Measurements from ENCODE around the gene PLOD3.
"Not testable (repeated sequence)": the region's sequence is repeated elsewhere in the genome, so short reads cannot be mapped to it uniquely, and the experiment has no call there.

Gene PLOD3, protein sequence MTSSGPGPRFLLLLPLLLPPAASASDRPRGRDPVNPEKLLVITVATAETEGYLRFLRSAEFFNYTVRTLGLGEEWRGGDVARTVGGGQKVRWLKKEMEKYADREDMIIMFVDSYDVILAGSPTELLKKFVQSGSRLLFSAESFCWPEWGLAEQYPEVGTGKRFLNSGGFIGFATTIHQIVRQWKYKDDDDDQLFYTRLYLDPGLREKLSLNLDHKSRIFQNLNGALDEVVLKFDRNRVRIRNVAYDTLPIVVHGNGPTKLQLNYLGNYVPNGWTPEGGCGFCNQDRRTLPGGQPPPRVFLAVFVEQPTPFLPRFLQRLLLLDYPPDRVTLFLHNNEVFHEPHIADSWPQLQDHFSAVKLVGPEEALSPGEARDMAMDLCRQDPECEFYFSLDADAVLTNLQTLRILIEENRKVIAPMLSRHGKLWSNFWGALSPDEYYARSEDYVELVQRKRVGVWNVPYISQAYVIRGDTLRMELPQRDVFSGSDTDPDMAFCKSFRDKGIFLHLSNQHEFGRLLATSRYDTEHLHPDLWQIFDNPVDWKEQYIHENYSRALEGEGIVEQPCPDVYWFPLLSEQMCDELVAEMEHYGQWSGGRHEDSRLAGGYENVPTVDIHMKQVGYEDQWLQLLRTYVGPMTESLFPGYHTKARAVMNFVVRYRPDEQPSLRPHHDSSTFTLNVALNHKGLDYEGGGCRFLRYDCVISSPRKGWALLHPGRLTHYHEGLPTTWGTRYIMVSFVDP

DNA sequence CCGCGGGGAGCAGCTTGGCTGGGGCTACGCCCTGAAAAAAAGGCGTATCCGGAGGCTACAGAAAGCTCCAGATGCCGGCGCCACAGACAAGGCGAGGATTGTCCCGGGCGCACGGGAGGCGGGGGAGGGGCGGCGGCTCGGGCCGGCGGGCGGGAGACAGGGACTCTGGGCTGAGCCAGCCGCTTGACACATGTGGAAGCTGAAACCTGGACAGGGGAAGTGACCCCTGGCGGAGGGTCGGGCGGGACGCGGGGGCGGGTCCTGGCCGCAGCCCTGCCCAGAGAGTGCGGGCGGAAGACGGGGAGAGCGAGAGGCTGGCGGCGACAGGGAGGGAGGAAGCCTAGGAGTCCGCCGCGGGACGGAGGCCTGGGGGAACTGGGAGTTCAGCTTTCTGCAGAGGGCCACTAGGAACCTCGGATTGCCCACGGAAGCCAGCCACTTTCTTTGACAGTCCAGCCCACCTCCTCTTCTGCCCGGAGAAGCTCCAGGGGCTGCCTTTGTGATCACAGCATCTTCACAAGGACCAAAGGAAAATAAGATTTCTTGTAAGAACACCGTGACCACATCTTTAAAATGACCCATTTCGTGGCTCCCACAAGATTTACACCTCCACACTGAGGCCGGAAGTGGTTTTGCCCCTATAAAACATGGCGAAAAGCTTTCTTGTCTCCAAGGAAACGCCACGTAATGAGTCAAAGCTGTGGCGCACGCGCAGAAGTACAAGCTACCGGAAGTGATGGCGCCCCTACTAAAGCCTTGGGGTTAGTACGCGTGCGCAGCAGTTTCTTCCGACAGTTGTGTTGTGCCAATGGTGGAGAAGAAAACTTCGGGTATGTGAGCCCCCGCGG lies at the start of gene PLOD3, which contains the start of gene ZNHIT1:
TSS of gene PLOD3 (minus strand) at position 194 of the 848 bp plus-strand sequence. CDS start 307 bp downstream, outside the sequence.
TSS of gene ZNHIT1 (plus strand) at position 778 of the 848 bp plus-strand sequence. CDS start at position 809, 31 bp downstream.
- peak; percentile 80 for DNase-seq

DNA sequence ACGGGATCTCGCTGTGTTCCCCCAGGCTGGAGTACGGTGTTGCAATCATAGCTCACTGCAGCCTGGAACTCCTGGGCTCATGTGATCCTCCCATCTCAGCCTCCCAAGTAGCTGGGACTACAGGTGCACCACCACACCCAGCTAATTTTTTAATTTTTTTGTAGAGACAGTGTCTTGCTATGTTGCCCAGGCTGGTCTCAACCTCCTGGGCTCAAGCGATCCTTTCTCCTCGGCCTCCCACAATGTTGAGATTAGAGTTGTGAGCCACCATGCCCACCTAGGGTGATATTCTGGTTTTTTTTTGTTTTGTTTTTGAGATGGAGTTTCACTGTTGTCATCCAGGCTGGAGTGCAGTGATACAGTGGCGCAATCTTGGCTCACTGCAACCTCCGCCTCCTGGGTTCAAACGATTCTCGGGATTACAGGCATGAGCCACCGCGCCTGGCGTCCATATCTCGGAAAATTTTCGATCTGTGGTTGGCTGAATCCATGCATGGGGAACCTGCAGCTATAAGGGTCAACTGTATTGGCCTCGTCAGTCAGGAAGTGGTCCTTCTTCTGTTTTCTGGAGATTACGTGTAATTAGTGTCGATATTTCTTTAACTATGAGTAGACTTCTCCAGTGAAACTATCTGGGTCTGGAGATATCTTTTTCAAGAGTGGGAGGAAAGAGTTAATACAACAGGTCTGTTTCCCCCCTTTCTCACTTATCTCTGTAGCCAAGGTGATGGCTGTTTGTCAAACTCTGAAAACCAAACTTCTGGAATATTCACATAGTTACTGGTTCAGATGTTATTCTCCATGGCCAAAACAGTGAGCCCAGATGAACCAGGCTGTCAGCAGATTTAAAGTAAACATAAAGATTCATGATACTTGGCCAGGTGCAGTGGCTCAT lies 48.5 kb upstream of the PLOD3 start:
- DNase-seq: no peak

DNA sequence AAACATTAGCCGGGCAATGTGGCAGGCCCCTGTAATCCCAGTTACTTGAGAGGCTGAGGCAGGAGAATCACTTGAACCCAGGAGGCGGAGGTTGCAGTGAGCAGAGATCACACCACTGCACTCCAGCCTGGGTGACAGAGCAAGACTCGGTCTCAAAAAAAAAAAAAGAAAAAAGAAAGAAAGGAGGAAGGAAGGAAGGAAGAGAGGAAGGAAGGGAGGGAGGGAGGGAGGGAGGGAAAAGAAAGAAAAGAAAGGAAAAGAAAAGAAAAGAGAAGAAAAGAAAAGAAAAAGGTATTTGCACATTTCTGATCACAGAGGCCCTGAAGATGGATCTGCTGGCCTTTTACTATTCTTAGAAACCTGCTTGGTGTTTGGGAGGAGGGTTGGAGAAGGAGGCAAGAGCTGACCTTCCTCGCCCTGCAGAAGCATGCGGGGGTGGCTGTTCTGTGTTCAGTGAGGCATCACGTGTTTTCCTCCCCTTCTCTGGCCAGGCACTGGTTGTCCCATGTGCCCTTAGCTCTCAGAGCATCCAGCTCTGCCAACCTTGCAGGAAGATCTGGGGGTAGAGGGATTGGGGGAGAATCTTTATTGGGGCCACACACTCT lies 46.8 kb upstream of the PLOD3 start:
- DNase-seq: not testable (repeated sequence)

DNA sequence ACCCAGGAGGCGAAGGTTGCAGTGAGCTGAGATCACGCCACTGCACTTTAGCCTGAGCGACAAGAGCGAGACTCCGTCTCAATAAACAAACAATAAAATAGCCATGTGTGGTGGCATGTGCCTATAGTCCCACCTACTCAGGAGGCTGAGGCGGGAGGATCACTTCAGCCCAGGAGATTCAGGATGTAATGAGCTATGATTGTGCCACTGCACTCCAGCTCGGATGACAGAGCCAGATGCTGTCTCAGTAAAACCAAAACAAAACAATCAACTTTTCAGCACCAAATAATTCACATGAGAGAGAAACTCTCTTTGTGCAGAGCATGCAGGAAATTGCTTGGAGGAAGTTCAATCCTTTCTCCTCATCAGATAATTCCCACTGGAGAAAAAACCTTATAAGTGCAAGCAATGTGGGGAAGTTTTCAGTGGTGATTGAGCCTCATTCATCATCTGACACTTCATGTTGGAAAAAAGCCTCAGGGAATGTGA lies 40.9 kb upstream of the PLOD3 start:
- DNase-seq: no peak

DNA sequence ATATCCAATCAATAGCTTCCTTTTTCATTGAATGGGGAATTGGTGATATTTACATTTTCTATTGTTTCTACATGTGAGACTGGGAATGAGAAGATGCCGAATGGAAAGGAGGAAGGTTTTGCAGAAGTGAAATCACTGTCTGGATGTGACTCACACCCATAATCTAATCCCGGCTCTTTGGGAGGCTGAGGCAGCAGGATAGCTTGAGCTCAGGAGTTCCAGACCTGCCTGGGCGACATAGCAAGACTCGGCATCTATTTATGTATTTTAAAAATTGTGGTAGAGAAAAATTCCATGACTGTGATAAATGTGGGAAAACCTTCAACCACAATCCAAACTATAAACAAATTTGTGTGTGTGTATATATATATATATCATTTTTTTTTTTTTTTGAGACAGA lies 38.4 kb upstream of the PLOD3 start:
- DNase-seq: no peak

DNA sequence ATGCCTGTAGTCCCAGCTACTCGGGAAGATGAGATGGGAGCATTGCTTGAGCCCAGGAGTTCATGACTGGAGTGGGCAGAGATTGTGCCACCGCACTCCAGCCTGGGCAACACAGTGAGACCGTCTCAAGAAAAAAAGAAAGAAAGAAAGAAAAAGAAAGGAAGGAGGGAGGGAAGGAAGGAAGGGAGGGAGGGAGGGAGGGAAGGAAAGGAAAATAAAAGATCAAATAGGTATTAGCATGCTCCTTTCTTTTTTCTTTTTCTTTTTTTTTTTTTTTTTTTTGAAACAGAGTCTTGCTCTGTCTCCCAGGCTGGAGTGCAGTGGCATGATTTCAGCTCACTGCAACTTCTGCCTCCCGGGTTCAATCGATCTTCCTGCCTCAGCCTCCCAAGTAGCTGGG lies 35.8 kb upstream of the PLOD3 start:
- not testable (repeated sequence) for DNase-seq

DNA sequence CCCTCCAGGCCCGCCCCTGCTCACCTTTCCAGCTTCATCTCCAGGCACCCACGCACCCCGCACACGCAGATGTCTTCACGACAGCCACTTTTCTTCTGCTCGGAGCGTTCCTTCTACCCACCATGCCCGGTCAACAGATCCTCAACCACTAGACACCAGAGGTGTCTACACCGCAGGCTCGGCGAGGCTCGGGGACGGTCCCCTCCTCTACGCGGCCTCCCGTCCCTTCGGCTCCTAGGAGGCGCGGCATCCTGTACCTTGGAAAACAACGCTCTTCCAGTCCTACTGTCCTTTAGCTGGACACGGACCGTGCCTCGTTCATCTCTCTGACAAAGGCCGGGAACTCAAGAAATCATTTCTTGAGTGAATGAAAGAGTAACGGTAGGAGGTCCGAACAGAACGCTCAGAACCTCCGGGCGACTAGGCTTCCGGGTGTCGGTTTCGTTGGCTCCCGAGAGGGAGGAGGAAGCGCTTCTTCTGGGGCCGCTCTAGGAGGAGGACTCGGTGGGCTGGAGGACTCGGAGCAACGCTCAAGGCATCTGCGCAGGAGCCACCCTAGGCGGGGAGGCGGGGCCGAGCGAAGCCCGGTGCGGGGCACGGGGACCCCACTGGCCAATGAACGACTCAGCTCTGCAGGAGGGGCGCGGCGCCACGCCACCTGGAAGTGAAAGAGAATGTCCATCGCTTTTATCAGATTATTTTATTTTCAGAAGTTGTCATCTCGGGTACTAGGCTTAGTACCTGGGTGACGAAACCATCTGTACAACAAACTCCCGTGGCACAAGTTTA lies 34.7 kb upstream of the PLOD3 start:
- DNase-seq: peak; percentile 87

DNA sequence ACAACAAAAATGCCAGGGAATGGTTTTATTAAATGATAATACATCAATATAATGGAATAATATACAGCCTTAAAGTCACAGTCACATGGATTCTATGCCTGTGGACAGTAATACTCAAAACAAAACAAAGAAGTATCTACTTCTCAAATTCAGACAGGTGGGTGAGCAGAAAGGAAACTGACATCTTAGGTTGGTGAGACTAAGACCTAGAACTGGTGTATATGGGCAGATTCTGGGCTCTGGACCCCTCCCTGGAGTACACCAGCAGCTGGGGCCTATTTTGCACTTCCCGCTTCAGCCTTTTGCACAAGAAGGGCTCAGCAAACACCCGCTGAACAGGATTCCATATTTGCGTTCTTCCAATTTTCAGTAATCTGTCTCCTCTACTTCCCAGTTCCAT lies 32.9 kb upstream of the PLOD3 start:
- DNase-seq: no peak

DNA sequence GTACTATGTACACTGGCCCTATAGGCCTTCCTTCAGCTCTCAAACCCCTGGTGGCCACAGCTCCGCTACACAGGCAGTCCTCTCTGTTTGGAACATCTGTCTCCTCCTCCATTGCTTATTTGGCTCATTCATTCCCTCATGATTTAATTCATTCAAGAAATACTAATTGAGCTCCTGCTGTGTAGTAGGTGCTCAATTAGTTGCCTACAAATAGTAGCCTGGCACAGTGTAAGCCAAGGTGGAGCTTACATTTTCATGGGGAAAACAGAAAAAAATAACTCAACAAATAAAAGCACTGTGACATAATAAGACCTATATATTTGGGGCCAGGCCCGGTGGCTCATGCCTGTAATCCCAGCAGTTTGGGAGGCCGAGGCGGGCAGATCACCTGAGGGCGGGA lies 30.9 kb upstream of the PLOD3 start:
- DNase-seq: no peak

DNA sequence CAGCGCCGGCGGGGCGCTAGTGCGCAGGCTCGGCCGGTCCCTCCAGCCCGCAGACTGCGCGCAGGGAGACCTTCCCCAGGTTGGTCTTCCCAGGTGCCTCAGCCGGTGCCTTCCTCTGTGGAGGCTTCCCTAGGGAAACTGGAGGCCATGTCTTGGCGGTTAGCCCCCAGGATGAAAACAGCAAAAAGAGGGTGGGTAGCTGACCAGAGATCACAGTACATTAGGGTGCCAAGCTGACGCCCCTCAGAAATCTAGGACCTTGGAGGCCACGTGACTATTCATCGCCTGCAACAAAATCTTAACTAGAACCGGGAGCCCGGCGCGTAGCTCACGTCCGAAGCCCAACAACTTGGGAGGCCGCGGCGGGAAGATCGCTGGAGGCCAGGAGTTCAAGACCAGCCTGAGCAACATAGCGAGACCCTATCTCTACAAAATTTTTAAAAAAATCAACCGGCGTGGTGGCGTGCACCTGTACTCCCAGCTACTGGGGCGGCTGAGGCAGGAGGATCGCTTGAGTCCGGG lies 27.8 kb upstream of the PLOD3 start:
- peak; percentile 81 for DNase-seq

DNA sequence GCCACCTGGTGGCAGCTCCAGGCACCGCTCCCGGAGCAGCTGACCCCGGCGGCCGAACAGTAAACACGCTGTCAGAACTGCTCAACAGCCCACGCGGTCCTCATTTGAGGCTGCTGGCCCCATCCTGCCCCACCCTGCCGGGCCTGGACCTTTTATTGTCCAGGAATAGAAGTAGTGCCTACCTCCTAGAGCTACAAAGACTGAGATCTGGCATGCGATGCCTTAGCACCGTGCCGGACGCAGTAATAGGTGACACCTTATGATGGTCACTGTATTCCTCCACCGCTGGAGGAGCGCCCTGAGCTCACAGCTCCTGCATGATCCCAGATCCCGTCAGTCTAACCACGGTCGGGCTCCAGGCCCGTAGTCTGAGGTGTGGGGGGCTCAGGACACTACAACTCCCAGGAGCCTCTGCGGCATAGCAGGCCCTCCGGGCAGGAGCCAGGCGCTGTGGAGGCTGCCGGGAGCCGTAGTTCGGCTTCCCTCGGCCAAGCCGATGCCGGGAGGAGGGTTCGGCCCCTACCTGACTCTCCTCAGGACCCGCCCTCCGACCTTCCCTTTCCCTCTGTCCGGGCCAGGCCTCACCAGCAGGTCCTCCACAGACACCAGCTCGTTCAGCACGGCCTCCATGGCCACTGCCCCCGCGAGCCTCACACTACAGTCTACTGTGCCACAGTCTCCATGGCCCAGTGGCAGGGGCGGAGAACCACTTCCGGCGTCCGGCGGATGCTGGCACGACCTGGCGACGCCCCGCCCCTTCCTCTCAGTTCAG lies 27.2 kb upstream of the PLOD3 start, which contains the start of gene FIS1:
TSS of gene FIS1 (minus strand) at position 707 of the 772 bp plus-strand sequence. CDS start at position 630, 77 bp downstream.
- peak; percentile 48 for DNase-seq

DNA sequence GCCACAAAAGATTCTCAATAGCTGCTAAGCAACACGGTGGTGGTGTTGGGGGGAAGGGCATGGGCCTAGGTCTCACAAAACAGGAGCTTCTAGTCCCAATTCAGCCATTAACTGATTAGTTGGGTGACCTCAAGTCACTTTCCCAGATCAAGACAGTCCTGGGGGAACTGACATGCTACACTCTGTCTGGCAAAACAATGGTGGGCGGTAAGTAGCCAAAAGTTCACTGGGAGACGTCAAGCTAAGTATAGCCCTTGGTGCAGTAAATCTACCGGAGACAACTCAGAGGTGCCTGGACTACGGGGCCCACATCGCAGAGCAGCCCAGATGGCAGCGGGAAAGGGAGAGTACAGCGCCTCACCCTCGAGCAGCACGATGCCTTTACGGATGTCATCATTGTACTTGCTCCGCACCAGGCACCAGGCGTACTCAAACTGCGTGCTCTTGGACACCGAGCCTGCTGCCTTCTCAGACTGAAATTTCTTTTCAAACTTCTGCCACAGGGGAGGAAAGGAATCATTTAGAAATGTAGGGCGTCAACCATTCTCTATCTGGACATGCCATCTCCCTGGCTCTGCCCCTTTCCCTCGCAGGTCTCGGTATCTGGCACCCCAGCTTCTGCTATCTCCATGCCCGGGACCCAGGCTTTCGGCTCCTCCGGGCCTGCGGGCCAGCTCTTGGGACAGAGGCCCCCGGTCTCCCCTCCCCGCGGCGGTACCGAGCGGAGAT lies 26.4 kb upstream of the PLOD3 start:
- no peak for DNase-seq

DNA sequence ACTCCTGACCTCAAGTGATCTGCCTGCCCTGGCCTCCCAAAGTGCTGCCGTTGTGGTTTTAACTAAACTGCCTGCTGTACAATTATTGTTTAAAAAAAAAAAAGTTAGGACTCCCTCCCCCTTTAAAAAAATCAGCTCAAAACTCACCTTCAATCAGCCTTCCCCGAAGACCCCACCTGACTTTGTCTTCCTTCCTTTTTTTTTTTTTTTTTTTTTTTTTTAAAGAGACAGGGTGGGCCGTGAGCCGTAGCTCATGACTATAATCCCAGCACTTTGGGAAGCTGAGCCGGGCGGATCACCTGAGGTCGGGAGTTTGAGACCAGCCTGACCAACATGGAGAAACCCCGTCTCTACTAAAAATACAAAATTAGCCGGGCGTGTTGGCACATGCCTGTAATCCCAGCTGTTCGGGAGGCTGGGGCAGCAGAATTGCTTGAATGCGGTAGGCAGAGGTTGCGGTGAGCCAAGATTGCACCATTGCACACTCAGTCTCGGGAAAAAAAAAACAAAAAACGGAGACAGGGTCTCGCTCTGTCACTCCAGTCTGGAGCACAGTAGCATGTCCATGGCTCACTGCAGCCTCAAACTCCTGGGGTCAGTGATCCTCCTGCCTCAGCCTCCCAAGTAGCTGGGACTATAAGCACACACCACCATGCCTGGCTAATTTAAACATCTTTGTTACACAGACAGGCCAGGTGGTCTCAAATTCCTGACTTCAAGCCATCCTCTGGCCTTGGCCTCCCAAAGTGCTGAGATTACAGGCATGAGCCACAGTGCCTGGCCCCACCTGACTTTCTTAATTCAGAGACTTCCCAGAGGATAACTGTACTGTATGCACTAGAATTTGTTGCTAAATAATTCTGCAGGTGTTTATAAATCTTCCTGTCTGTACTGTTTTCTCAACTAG lies 24.3 kb upstream of the PLOD3 start:
- no peak for DNase-seq

DNA sequence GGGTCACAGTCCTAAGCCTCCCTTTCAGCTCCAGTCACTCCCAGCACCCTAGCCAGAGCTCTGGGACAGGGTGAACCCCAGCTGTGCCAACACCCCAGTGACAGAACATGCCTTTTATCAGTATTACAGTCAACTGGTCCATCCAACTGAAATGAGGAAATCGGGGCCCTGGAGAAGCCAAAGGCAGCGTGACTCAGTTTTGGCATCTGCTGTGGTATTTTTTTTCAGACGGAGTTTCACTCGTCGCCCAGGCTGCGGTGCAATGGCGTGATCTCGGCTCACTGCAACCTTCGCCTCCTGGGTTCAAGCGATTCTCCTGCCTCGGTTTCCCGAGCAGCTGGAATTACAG lies 23.6 kb upstream of the PLOD3 start:
- DNase-seq: no peak

DNA sequence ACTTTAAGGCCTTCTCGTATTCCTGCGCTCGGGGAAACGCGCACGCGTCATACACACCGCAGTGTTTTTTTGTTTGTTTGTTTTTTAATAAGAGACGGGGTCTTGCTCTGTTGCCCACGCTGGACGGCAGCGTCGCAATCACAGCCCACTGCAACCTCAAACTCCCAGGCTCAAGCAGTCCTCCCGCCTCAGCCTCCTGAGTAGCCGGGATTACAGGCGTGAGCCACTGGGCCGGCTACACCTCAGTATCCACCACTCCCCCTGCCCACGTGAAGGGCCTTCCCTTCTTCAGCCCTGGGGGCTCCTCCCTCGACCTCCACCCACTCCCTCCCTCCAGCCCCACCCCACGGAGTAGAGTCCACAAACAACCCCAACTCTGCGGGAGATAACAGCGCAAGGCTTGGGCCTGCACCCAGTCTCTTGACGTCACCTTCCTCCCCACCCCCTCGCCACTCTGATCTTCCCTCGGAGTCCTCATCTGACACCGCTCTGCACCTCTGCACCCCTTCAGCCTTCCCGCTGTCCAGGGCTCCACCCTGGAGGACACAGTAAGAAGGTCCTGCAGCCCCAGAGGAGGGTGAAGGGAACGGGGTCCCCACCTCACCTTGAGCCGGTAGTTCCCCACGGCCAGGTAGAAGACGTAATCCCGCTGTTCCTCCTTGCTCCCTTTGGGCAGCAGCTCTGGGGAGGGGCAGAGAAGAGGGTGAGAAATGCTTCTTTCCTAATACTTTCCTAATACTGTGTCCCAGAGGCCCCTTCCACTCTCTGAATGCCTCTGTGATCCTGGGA lies 23.0 kb upstream of the PLOD3 start:
- no peak for DNase-seq

DNA sequence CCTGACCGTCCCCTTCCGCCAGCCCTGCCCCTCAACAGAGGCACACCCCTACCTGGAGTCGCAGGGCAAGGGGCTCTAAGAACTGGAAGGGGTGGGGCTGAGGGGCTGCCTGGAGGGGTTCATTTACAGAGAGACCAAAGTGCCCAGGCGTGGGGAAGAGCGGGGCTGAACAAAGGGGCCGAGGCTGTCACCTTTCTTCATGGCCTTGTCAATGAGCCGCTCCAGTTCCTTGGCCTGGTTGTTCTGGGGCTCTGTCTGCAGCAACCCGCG lies 22.5 kb upstream of the PLOD3 start:
- DNase-seq: no peak

Data from NCI-H510A (cell line).